Activated T-helper 2 cell treated with anti-CD3 and anti-CD28 coated beads, Interferon-gamma antibody, Interleukin-2, Interleukin-4, amounts not matched to agents 10 μg/mL and 5 μg/mL and 100 μg/mL, durations not matched to agents 14 hours and 24 hours and 36 hours (primary cell): ENCODE data around the gene NXPH3. TPM values are rescaled to one million over a fixed set of nuclear protein-coding genes. Genes with fewer than 3 reads are reported as not detected.

Experiments used
- DNase-seq: peaks from one replicate; pipeline ENCODE4 v3.0.0; 2021; ENCODE audit warnings: low spot score
- H3K27ac Mint-ChIP-seq: one replicate; pipeline ENCODE4 v1.8.0; 2021; ENCODE audit warnings: mixed read lengths
- H3K27me3 Mint-ChIP-seq: one replicate; pipeline ENCODE4 v1.8.0; 2021; ENCODE audit warnings: low read depth, mixed read lengths
- H3K36me3 Mint-ChIP-seq: one replicate; pipeline ENCODE4 v1.8.0; 2021; ENCODE audit warnings: low read depth, mixed read lengths
- H3K4me1 Mint-ChIP-seq: one replicate; pipeline ENCODE4 v1.8.0; 2021; ENCODE audit warnings: low read depth, mixed read lengths
- H3K4me3 Mint-ChIP-seq: one replicate; pipeline ENCODE4 v1.8.0; 2021; ENCODE audit warnings: low read depth, mild to moderate bottlenecking, moderate library complexity, mixed read lengths
- H3K9me3 Mint-ChIP-seq: one replicate; pipeline ENCODE4 v1.8.0; 2021; ENCODE audit warnings: mixed read lengths
- intact Hi-C: fragments of 100-400 bp; cut with micrococcal nuclease; formaldehyde crosslinking; loops from one replicate; pipeline ENCODE4 v1.15.1; 2023
- total RNA-seq: library from RNA; stranded (reverse); gene quantifications from 2 replicates; pipeline ENCODE4 v1.2.3, GENCODE V29; 2022

The NXPH3 gene
- total RNA-seq: 0.21 and 0.25 TPM in 2 replicates

- H3K4me1 Mint-ChIP-seq: peaks cover 17% of the 10 kb centered on the region
- H3K27ac Mint-ChIP-seq: no peak within 1 kb of the TSS
- H3K4me3 Mint-ChIP-seq: peak within 1 kb of the TSS; percentile 63
- peak; percentile 65 for DNase-seq
- no peaks in the 10 kb centered on the region for H3K9me3 Mint-ChIP-seq
- intact Hi-C loops: loop anchor here (10.0 kb wide), 1 partner anchor 69 kb away; no protein-coding TSS in a partner anchor
- H3K27me3 Mint-ChIP-seq: peaks cover 58% of the 10 kb centered on the region
- H3K36me3 Mint-ChIP-seq: no peaks in the 10 kb centered on the region
These were observed at the start of gene NXPH3 for GRCh38 chr17:49575679-49576087. NXPH3 (plus strand) TSS chr17:49575871; CDS start chr17:49576220, 349 bp downstream.

GRCh38 chr17:49527927-49528651, 47.6 kb upstream of the NXPH3 start:
- DNase-seq: no peak
- Mint-ChIP-seq H3K4me1 (no peaks in the 10 kb centered on the region), H3K4me3 (no peak overlapping the region), H3K27me3 (peaks cover 17% of the 10 kb centered on the region), H3K36me3 (no peaks in the 10 kb centered on the region), H3K9me3 (no peaks in the 10 kb centered on the region), H3K27ac (no peak overlapping the region)
- intact Hi-C loops: no loop called here

DNA sequence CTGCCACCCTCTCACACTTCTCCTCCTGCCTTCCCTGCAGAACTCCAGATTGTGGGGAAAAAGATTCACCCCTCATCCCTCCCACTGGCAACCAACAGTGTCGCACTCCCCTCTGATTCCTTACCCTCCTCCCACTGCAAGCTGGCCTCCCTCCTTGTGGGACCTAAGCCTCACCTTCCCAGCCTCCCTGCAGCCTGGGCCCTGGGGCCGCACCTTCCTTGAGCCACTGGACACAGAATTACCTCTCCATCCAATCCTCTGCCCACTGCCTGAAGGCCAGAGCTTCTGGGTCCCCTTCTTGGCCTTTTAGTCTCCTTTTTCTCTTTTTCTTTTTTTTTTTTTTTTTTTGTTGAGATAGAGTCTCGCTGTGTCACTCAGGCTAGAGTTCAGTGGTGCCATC, 46.7 kb upstream of the NXPH3 start:
- H3K27me3 Mint-ChIP-seq: peaks cover 17% of the 10 kb centered on the region
- no peaks in the 10 kb centered on the region for H3K36me3 Mint-ChIP-seq
- H3K4me1 Mint-ChIP-seq: no peaks in the 10 kb centered on the region
- no peak overlapping the region for H3K4me3 Mint-ChIP-seq
- DNase-seq: no peak
- H3K27ac Mint-ChIP-seq: no peak overlapping the region
- no peaks in the 10 kb centered on the region for H3K9me3 Mint-ChIP-seq
- intact Hi-C loops: no loop called here

GRCh38 chr17:49530118-49530517, 45.6 kb upstream of the NXPH3 start:
- H3K9me3 Mint-ChIP-seq: no peaks in the 10 kb centered on the region
- no peaks in the 10 kb centered on the region for H3K4me1 Mint-ChIP-seq
- H3K4me3 Mint-ChIP-seq: no peak overlapping the region
- peaks cover 17% of the 10 kb centered on the region for H3K27me3 Mint-ChIP-seq
- intact Hi-C loops: no loop called here
- H3K36me3 Mint-ChIP-seq: no peaks in the 10 kb centered on the region
- H3K27ac Mint-ChIP-seq: no peak overlapping the region
- no peak for DNase-seq

DNA sequence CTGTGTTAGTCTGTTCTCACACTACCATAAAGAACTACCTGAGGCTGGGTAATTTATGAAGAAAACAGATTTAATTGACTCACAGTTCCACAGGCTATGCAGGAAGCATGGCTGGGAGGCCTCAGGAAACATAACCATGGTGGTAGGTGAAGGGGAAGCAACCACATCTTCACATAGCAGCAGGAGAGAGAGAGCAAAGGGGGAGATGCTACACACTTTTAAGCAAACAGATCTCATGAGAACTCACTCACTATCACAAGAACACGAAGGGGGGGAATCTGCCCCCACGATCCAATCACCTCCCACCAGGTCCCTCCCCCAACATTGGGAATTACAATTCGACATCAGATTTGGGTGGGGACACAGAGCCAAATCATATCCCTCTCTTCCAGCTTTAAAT, 31.8 kb upstream of the NXPH3 start:
- DNase-seq: no peak
- Mint-ChIP-seq H3K4me1 (no peaks in the 10 kb centered on the region), H3K27me3 (peaks cover 8% of the 10 kb centered on the region), H3K4me3 (no peak overlapping the region), H3K9me3 (peaks cover 11% of the 10 kb centered on the region), H3K36me3 (no peaks in the 10 kb centered on the region), H3K27ac (no peak overlapping the region)
- intact Hi-C loops: no loop called here

DNA sequence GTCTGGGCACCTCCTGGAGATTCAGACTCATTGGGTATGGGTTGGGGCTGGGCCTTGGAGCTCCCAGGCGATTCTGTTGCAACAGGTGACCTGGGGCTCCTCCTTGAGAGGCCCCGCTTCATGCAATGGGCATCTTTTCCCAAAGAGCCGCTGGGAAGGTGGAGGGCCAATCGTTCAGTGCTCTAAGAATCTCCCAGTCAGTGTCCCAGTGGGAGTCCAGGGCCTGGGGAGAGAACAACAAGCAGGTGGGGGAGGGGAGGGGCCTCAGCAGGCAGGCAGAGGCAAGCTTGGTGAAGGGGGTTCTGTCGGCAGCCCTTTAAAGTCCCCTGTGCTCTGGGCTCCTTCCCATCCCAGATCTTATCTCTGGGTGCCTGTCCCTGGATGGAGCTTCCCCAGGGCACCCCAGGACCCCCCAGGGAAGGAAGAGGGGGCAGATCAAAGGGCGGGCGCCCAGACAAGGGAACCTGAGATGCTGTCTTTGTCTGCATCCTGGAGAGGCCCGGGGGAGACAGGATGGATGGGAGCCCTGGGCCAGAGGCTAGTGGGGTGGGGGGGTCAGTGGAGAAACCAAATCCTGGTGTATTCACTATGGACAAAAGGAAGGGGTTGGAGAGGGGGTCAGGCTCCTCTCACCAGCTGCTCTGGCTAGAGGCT, 30.5 kb upstream of the NXPH3 start:
- Mint-ChIP-seq H3K4me3 (no peak overlapping the region), H3K9me3 (peaks cover 11% of the 10 kb centered on the region), H3K27ac (no peak overlapping the region), H3K27me3 (peaks cover 8% of the 10 kb centered on the region), H3K4me1 (no peaks in the 10 kb centered on the region), H3K36me3 (no peaks in the 10 kb centered on the region)
- DNase-seq: no peak
- intact Hi-C loops: no loop called here

GRCh38 chr17:49545806-49546545, 29.7 kb upstream of the NXPH3 start:
- intact Hi-C loops: no loop called here
- Mint-ChIP-seq H3K27me3 (peaks cover 7% of the 10 kb centered on the region), H3K4me1 (no peaks in the 10 kb centered on the region), H3K27ac (no peak overlapping the region), H3K4me3 (no peak overlapping the region), H3K9me3 (peaks cover 11% of the 10 kb centered on the region), H3K36me3 (no peaks in the 10 kb centered on the region)
- DNase-seq: no peak

- Mint-ChIP-seq H3K36me3 (no peaks in the 10 kb centered on the region), H3K27ac (no peak overlapping the region), H3K4me1 (no peaks in the 10 kb centered on the region), H3K27me3 (peaks cover 2% of the 10 kb centered on the region), H3K9me3 (peaks cover 11% of the 10 kb centered on the region), H3K4me3 (no peak overlapping the region)
- intact Hi-C loops: no loop called here
- no peak for DNase-seq
These were observed 28.8 kb upstream of the NXPH3 start for GRCh38 chr17:49546546-49547535.

- peaks cover 2% of the 10 kb centered on the region for H3K27me3 Mint-ChIP-seq
- no peaks in the 10 kb centered on the region for H3K4me1 Mint-ChIP-seq
- no peak overlapping the region for H3K27ac Mint-ChIP-seq
- DNase-seq: no peak
- intact Hi-C loops: no loop called here
- no peak overlapping the region for H3K4me3 Mint-ChIP-seq
- H3K36me3 Mint-ChIP-seq: no peaks in the 10 kb centered on the region
- peaks cover 11% of the 10 kb centered on the region for H3K9me3 Mint-ChIP-seq
These were observed 28.1 kb upstream of the NXPH3 start for GRCh38 chr17:49547566-49547965.

- Mint-ChIP-seq H3K4me3 (no peak overlapping the region), H3K4me1 (no peaks in the 10 kb centered on the region), H3K27ac (no peak overlapping the region), H3K9me3 (peaks cover 11% of the 10 kb centered on the region), H3K36me3 (no peaks in the 10 kb centered on the region), H3K27me3 (peaks cover 2% of the 10 kb centered on the region)
- intact Hi-C loops: no loop called here
- DNase-seq: no peak
These were observed 27.6 kb upstream of the NXPH3 start for GRCh38 chr17:49548051-49548505.

GRCh38 chr17:49548506-49549310, 27.0 kb upstream of the NXPH3 start:
- intact Hi-C loops: no loop called here
- Mint-ChIP-seq H3K36me3 (no peaks in the 10 kb centered on the region), H3K4me1 (no peaks in the 10 kb centered on the region), H3K4me3 (no peak overlapping the region), H3K27ac (no peak overlapping the region), H3K9me3 (peaks cover 5% of the 10 kb centered on the region), H3K27me3 (no peaks in the 10 kb centered on the region)
- no peak for DNase-seq

DNA sequence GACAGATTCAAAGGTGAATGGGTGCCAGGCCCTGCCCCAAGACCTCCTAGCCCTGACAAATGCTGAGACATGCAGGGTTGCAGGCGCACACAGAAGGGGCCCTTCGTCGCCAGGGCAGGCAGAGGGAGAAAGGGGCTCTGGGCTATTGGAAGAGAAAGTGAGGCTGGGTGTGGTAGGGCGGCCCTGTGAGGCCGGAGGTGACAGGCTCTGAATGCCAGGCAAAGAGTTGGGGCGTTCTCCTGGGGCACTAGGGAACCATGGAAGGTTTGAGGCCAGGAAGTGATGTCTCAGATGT, 26.4 kb upstream of the NXPH3 start:
- no peak overlapping the region for H3K27ac Mint-ChIP-seq
- H3K9me3 Mint-ChIP-seq: no peaks in the 10 kb centered on the region
- H3K4me1 Mint-ChIP-seq: no peaks in the 10 kb centered on the region
- intact Hi-C loops: no loop called here
- no peaks in the 10 kb centered on the region for H3K27me3 Mint-ChIP-seq
- DNase-seq: no peak
- no peak overlapping the region for H3K4me3 Mint-ChIP-seq
- H3K36me3 Mint-ChIP-seq: no peaks in the 10 kb centered on the region
